GM23338 (cell line): ENCODE results near the gene KLK1. TPM values are rescaled to one million over a fixed set of nuclear protein-coding genes. Genes with fewer than 3 reads are reported as not detected.

ENCODE experiments used
- ATAC-seq: fragments of 200-7000 bp; cut with Tn5 transposase; 3 replicates; pipeline ENCODE4 v1.9.1; 2020
- DNase-seq: peaks from one replicate; pipeline ENCODE4 v3.0.0-alpha.2; 2015; ENCODE audit warnings: low spot score
- H2AFZ ChIP-seq: fragments of 200-600 bp; sonication (generic); 2 replicates; pipeline ENCODE4 v1.8.0; 2016; ENCODE audit warnings: antibody characterized with exemption, mild to moderate bottlenecking, moderate library complexity
- H3F3A ChIP-seq: fragments of 200-600 bp; sonication (generic); replicated peaks from 2 replicates; pipeline ENCODE4 v1.8.0; 2017; ENCODE audit warnings: antibody characterized with exemption, mixed run types, low read depth
- H3K27ac ChIP-seq: fragments of 200-600 bp; sonication (generic); 2 replicates; pipeline ENCODE4 v1.6.1; 2016; ENCODE audit warnings: low read depth
- H3K27me3 ChIP-seq: fragments of 200-600 bp; sonication (generic); 2 replicates; pipeline ENCODE4 v1.8.0; 2016; ENCODE audit warnings: mild to moderate bottlenecking, mixed run types, moderate library complexity; ENCODE audit not compliant: insufficient read depth
- H3K36me3 ChIP-seq: fragments of 200-600 bp; sonication (generic); 2 replicates; pipeline ENCODE4 v1.8.0; 2016; ENCODE audit warnings: mild to moderate bottlenecking; ENCODE audit not compliant: insufficient read depth
- H3K4me1 ChIP-seq: fragments of 200-600 bp; sonication (generic); 2 replicates; pipeline ENCODE4 v1.8.0; 2016; ENCODE audit warnings: mild to moderate bottlenecking, moderate library complexity; ENCODE audit not compliant: insufficient read depth
- H3K4me2 ChIP-seq: fragments of 200-600 bp; sonication (generic); 2 replicates; pipeline ENCODE4 v1.7.1; 2017; ENCODE audit warnings: mixed run types
- H3K4me3 ChIP-seq: fragments of 200-600 bp; sonication (generic); 2 replicates; pipeline ENCODE4 v1.6.1; 2016; ENCODE audit warnings: mixed run types
- H3K79me2 ChIP-seq: fragments of 200-600 bp; sonication (generic); replicated peaks from 2 replicates; pipeline ENCODE4 v1.8.0; 2017; ENCODE audit warnings: mild to moderate bottlenecking; ENCODE audit not compliant: insufficient read depth
- H3K9me2 ChIP-seq: fragments of 200-600 bp; sonication (generic); 2 replicates; pipeline ENCODE4 v1.8.0; 2017; ENCODE audit not compliant: insufficient read depth
- H4K20me1 ChIP-seq: fragments of 200-600 bp; sonication (generic); replicated peaks from 2 replicates; pipeline ENCODE4 v1.8.0; 2017; ENCODE audit warnings: mild to moderate bottlenecking; ENCODE audit not compliant: insufficient read depth
- H3K27ac Mint-ChIP-seq: 2 replicates; pipeline ENCODE4 v1.8.0; 2020; ENCODE audit warnings: inconsistent platforms, mild to moderate bottlenecking, moderate library complexity, mixed read lengths
- H3K27me3 Mint-ChIP-seq: 3 replicates; pipeline ENCODE4 v1.8.0; 2022; ENCODE audit warnings: low read depth, mild to moderate bottlenecking, moderate library complexity, mixed read lengths, inconsistent platforms; ENCODE audit not compliant: insufficient read depth, poor library complexity
- H3K36me3 Mint-ChIP-seq: 3 replicates; pipeline ENCODE4 v1.8.0; 2021; ENCODE audit warnings: low read depth, mild to moderate bottlenecking, inconsistent platforms, moderate library complexity, mixed read lengths
- H3K4me1 Mint-ChIP-seq: 3 replicates; pipeline ENCODE4 v1.8.0; 2020; ENCODE audit warnings: mild to moderate bottlenecking, inconsistent platforms, mixed read lengths
- H3K4me3 Mint-ChIP-seq: 3 replicates; pipeline ENCODE4 v1.8.0; 2021; ENCODE audit warnings: moderate library complexity, mild to moderate bottlenecking, inconsistent platforms, mixed read lengths
- H3K9me3 Mint-ChIP-seq: 3 replicates; pipeline ENCODE4 v1.8.0; 2020; ENCODE audit warnings: moderate library complexity, mild to moderate bottlenecking, inconsistent platforms, mixed read lengths
- CREB1 ChIP-seq: fragments of 250-450 bp; sonication (Bioruptor Pico); IDR thresholded peaks from 2 replicates; pipeline ENCODE4 v1.5.0; 2020; ENCODE audit warnings: low read depth, mild to moderate bottlenecking, moderate library complexity
- EZH2 ChIP-seq: fragments of 200-600 bp; sonication (generic); IDR thresholded peaks from one replicate; pipeline ENCODE4 v1.8.0; 2017; ENCODE audit warnings: antibody characterized with exemption, mild to moderate bottlenecking, low read depth; ENCODE audit not compliant: unreplicated experiment
- EZH2phosphoT487 ChIP-seq: fragments of 200-600 bp; sonication (generic); IDR thresholded peaks from one replicate; pipeline ENCODE4 v1.8.1; 2018; ENCODE audit warnings: antibody characterized with exemption; ENCODE audit not compliant: unreplicated experiment
- JUNB ChIP-seq: IDR thresholded peaks from one replicate; pipeline ENCODE4 v1.6.1; 2016; ENCODE audit warnings: antibody characterized with exemption; ENCODE audit not compliant: unreplicated experiment
- NANOG ChIP-seq: IDR thresholded peaks from 2 replicates; pipeline ENCODE4 v1.6.1; 2016; ENCODE audit warnings: antibody characterized with exemption, borderline replicate concordance
- POLR2AphosphoS5 ChIP-seq: IDR thresholded peaks from 2 replicates; pipeline ENCODE4 v1.6.1; 2016; ENCODE audit warnings: antibody characterized with exemption, low read depth
- STAT1 ChIP-seq: IDR thresholded peaks from one replicate; pipeline ENCODE4 v1.6.1; 2016; ENCODE audit warnings: antibody characterized with exemption; ENCODE audit not compliant: unreplicated experiment
- ZNF331 ChIP-seq: fragments of 250-450 bp; sonication (Bioruptor Pico); IDR thresholded peaks from 2 replicates; pipeline ENCODE4 v1.5.0; 2020; ENCODE audit warnings: low read depth, mild to moderate bottlenecking, moderate library complexity
- polyA plus RNA-seq: library from polyadenylated mRNA; unstranded; fragments of >200 nt; fragmentation: Nextera tagmentation; extraction: Ambion mirVana; gene quantifications from 2 replicates; pipeline ENCODE4 v1.2.1, GENCODE V29; 2016
- total RNA-seq: library from RNA; depleted of rRNA; stranded (reverse); fragments of >200 nt; shearing (Covaris generic); gene quantifications from 2 replicates; pipeline ENCODE4 v1.2.3, GENCODE V29; 2014
- TF ChIP-seq, protein P1 (sequence below), 2 experiments: fragments of 200-600 bp in 1 of 2; sonication (generic) in 1 of 2; conservative IDR thresholded peaks; 2 replicates each; pipeline versions ENCODE4 v1.5.1 to v1.6.1; 2016 to 2017; ENCODE audit warnings: antibody characterized with exemption in 2 of 2, low read depth in 2 of 2, mild to moderate bottlenecking in 2 of 2, moderate library complexity in 1 of 2
- TF ChIP-seq, protein P2 (sequence below): IDR thresholded peaks from 2 replicates; pipeline ENCODE4 v1.6.1; 2016; ENCODE audit warnings: antibody characterized with exemption
- TF ChIP-seq, protein P3 (sequence below): IDR thresholded peaks from one replicate; pipeline ENCODE4 v1.6.1; 2018; ENCODE audit warnings: antibody characterized with exemption; ENCODE audit not compliant: unreplicated experiment

KLK1 gene
- total and polyA plus RNA-seq, 2 experiments from 2014 or later: 0.31 to 3.0 TPM

DNA sequence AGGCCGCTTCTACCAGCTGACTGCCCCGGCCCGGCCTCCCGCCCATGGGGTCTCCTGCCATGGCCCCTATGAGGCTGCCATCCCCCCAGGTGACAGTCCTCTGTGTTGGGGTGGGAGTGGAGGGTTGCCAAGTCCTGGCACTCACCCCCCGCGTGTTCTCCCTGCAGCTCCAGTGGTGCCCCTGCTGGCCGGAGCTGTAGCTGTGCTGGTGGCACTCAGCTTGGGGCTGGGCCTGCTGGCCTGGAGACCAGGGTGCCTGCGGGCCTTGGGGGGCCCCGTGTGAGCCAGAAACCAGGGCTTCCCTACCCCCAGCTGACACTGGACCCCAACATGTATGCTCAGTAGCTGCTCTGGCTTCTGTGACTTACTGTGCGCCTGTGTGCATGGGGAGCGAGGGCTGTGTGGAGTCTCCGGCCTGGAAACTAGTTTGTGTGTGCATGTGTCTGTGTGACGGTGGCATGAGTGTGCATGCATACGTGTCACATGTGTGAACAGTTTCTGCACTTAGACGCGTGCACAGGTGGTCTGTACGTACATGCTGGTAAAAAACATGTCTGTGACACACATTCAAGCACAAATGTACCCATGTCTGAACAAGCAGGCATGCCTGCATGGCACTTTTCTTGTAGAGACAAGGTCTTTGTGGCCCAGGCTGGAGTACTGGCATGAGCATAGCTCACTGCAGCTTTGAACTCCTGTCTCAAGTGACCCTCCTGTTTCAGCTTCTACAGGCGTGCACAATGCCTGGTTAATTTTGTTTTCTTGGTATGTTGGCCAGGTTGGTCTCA, 28.5 kb downstream of the KLK1 start:
- H4K20me1 ChIP-seq: peaks cover 45% of the 10 kb centered on the region
- ATAC-seq: peak; percentile 29
- DNase-seq: peak; percentile 67
- Mint-ChIP-seq H3K36me3 (peaks cover 42% of the 10 kb centered on the region), H3K27ac (peak overlapping the region; percentile 89; the same call in 1 of the 2 replicates), H3K27me3 (peaks cover 32% of the 10 kb centered on the region), H3K9me3 (peaks cover 6% of the 10 kb centered on the region), H3K4me1 (peaks cover 7% of the 10 kb centered on the region; the same call in 2 of the 3 replicates), H3K4me3 (no peak overlapping the region)
- peaks cover 9% of the 10 kb centered on the region for H3K4me1 ChIP-seq
- H3K79me2 ChIP-seq: peaks cover 9% of the 10 kb centered on the region
- no peak for TF ChIP-seq JUNB
- TF ChIP-seq NANOG: no peak
- TF ChIP-seq POLR2AphosphoS5: peak; percentile 63
- TF ChIP-seq, protein P1, sequence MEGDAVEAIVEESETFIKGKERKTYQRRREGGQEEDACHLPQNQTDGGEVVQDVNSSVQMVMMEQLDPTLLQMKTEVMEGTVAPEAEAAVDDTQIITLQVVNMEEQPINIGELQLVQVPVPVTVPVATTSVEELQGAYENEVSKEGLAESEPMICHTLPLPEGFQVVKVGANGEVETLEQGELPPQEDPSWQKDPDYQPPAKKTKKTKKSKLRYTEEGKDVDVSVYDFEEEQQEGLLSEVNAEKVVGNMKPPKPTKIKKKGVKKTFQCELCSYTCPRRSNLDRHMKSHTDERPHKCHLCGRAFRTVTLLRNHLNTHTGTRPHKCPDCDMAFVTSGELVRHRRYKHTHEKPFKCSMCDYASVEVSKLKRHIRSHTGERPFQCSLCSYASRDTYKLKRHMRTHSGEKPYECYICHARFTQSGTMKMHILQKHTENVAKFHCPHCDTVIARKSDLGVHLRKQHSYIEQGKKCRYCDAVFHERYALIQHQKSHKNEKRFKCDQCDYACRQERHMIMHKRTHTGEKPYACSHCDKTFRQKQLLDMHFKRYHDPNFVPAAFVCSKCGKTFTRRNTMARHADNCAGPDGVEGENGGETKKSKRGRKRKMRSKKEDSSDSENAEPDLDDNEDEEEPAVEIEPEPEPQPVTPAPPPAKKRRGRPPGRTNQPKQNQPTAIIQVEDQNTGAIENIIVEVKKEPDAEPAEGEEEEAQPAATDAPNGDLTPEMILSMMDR (conservative IDR thresholded peaks at IDR 0.05; ENCODE audit: low read depth in 2 of 2): peak; percentile 43 to 44
- 0 out of 2 replicates have a peak overlapping the region, but pooled peaks have one; percentile 14 for H3K4me2 ChIP-seq
- no peak overlapping the region for H2AFZ ChIP-seq
- H3K27me3 ChIP-seq: no peaks in the 10 kb centered on the region
- peak overlapping the region; percentile 90; the same call in 1 of the 2 replicates for H3K27ac ChIP-seq
- H3K36me3 ChIP-seq: peaks cover 10% of the 10 kb centered on the region; the same call in 1 of the 2 replicates
- H3K9me2 ChIP-seq: no peaks in the 10 kb centered on the region
- H3F3A ChIP-seq: peaks cover 44% of the 10 kb centered on the region
- no peak overlapping the region for H3K4me3 ChIP-seq

DNA sequence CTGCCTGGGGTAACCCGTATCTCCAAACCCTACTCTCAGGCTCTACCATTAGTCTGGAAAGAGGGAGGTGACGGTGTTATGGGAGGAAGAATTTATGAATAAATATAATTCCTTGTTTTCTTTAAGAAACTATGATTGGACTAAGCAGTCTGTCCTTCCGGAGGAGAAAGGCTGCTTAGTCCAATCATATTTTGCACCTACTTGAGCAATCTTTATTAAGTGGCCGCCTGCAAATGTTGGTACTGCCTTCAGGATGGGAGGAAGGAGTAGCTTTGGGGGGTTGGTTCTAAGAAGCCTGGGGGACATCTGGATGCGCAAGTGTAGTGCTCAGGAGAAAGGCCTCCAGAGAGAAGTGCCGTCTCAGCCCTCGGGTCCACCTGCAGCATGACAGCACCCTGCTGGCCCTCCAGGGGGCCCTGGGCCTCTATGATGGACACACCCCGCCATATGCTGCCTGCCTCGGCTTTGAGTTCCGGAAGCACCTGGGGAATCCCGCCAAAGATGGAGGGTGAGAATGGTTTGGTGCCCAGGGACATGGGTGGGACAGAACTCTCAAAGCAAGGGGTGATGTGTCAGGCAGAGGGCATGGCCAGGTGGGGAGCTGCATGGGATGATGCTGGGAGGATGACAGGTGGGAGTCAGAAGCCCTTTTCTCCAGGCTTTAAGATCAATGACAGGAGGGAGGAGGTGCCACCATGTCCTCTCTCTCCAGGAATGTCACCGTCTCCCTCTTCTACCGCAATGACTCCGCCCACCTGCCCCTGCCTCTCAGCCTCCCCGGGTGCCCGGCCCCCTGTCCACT, 29.3 kb downstream of the KLK1 start:
- Histone ChIP-seq H3K36me3 (peaks cover 7% of the 10 kb centered on the region; the same call in 1 of the 2 replicates), H3K9me2 (no peaks in the 10 kb centered on the region), H3K27ac (no peak overlapping the region), H3K27me3 (no peaks in the 10 kb centered on the region), H3K4me3 (no peak overlapping the region), H4K20me1 (peaks cover 37% of the 10 kb centered on the region), H3K4me2 (0 out of 2 replicates have a peak overlapping the region, but pooled peaks have one; percentile 38), H3F3A (peaks cover 38% of the 10 kb centered on the region), H2AFZ (no peak overlapping the region), H3K4me1 (peaks cover 9% of the 10 kb centered on the region), H3K79me2 (peaks cover 1% of the 10 kb centered on the region; the same call in 1 of the 2 replicates)
- Mint-ChIP-seq H3K9me3 (peaks cover 6% of the 10 kb centered on the region), H3K4me3 (no peak overlapping the region), H3K27me3 (peaks cover 38% of the 10 kb centered on the region), H3K27ac (no peak overlapping the region; the same call in 1 of the 2 replicates), H3K36me3 (peaks cover 34% of the 10 kb centered on the region), H3K4me1 (peaks cover 6% of the 10 kb centered on the region; the same call in 2 of the 3 replicates)
- ATAC-seq (peak; percentile 1), DNase-seq (no peak)
- TF ChIP-seq EZH2phosphoT487: no peak
- TF ChIP-seq, protein P2, sequence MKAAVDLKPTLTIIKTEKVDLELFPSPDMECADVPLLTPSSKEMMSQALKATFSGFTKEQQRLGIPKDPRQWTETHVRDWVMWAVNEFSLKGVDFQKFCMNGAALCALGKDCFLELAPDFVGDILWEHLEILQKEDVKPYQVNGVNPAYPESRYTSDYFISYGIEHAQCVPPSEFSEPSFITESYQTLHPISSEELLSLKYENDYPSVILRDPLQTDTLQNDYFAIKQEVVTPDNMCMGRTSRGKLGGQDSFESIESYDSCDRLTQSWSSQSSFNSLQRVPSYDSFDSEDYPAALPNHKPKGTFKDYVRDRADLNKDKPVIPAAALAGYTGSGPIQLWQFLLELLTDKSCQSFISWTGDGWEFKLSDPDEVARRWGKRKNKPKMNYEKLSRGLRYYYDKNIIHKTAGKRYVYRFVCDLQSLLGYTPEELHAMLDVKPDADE: no peak
- TF ChIP-seq NANOG: no peak
- TF ChIP-seq, protein P1 (conservative IDR thresholded peaks at IDR 0.05; ENCODE audit: low read depth in 2 of 2): no peak
- TF ChIP-seq, protein P3, sequence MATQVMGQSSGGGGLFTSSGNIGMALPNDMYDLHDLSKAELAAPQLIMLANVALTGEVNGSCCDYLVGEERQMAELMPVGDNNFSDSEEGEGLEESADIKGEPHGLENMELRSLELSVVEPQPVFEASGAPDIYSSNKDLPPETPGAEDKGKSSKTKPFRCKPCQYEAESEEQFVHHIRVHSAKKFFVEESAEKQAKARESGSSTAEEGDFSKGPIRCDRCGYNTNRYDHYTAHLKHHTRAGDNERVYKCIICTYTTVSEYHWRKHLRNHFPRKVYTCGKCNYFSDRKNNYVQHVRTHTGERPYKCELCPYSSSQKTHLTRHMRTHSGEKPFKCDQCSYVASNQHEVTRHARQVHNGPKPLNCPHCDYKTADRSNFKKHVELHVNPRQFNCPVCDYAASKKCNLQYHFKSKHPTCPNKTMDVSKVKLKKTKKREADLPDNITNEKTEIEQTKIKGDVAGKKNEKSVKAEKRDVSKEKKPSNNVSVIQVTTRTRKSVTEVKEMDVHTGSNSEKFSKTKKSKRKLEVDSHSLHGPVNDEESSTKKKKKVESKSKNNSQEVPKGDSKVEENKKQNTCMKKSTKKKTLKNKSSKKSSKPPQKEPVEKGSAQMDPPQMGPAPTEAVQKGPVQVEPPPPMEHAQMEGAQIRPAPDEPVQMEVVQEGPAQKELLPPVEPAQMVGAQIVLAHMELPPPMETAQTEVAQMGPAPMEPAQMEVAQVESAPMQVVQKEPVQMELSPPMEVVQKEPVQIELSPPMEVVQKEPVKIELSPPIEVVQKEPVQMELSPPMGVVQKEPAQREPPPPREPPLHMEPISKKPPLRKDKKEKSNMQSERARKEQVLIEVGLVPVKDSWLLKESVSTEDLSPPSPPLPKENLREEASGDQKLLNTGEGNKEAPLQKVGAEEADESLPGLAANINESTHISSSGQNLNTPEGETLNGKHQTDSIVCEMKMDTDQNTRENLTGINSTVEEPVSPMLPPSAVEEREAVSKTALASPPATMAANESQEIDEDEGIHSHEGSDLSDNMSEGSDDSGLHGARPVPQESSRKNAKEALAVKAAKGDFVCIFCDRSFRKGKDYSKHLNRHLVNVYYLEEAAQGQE: no peak
- no peak for TF ChIP-seq STAT1
- TF ChIP-seq CREB1: no peak
- TF ChIP-seq EZH2: no peak
- no peak for TF ChIP-seq ZNF331
- TF ChIP-seq JUNB: no peak
